Lung (tissue), 12 donors: ENCODE data around the gene REST. TPM values are rescaled to one million over a fixed set of nuclear protein-coding genes. Genes with fewer than 3 reads are reported as not detected.
"Not testable (repeated sequence)": the region's sequence is repeated elsewhere in the genome, so short reads cannot be mapped to it uniquely, and the experiment has no call there.

Experiments used
- ATAC-seq: fragments of 200-7000 bp; cut with Tn5 transposase; one replicate; pipeline ENCODE4 v1.9.1; 2020; ENCODE audit warnings: moderate number of reproducible peaks; ENCODE audit not compliant: insufficient read depth, low FRiP score
- DNase-seq, 3 donors: peaks; one replicate each; pipeline ENCODE4 v3.0.0-alpha.2; 2013 to 2017
- H3K27ac ChIP-seq, 2 donors: one replicate each; pipeline ENCODE4 v1.5.1; 2013; ENCODE audit warnings: mild to moderate bottlenecking in 2 of 2, moderate library complexity in 2 of 2, control low read depth in 1 of 2, inconsistent platforms in 1 of 2, low read depth in 1 of 2, low read length in 1 of 2
- H3K27me3 ChIP-seq, 3 donors: one replicate each; pipeline ENCODE4 v1.5.1; 2013; ENCODE audit warnings: low read length in 2 of 3; ENCODE audit not compliant: control insufficient read depth in 3 of 3, insufficient read depth in 3 of 3
- H3K36me3 ChIP-seq, 4 donors: one replicate each; pipeline ENCODE4 v1.5.1; 2013; ENCODE audit warnings: low read length in 4 of 4, mild to moderate bottlenecking in 1 of 4, moderate library complexity in 1 of 4; ENCODE audit not compliant: control insufficient read depth in 4 of 4, insufficient read depth in 4 of 4
- H3K4me1 ChIP-seq, 5 donors: one replicate each; pipeline ENCODE4 v1.5.1; 2013; ENCODE audit warnings: low read length in 5 of 5, mild to moderate bottlenecking in 2 of 5, moderate library complexity in 1 of 5; ENCODE audit not compliant: control insufficient read depth in 5 of 5, insufficient read depth in 5 of 5
- H3K4me3 ChIP-seq: one replicate; pipeline ENCODE4 v1.5.1; 2013; ENCODE audit warnings: mild to moderate bottlenecking, control low read depth, moderate library complexity
- H3K9ac ChIP-seq, 2 donors: one replicate each; pipeline ENCODE4 v1.5.1; 2013; ENCODE audit warnings: low read length in 2 of 2, control low read depth in 1 of 2; ENCODE audit not compliant: insufficient read depth in 1 of 2
- H3K9me3 ChIP-seq, 4 donors: one replicate each; pipeline ENCODE4 v1.5.1; 2013; ENCODE audit warnings: low read length in 3 of 4, mild to moderate bottlenecking in 1 of 4, moderate library complexity in 1 of 4; ENCODE audit not compliant: control insufficient read depth in 4 of 4, insufficient read depth in 3 of 4
- CTCF ChIP-seq: IDR thresholded peaks from 2 replicates; pipeline ENCODE4 v1.5.1; 2012; ENCODE audit warnings: mild to moderate bottlenecking; ENCODE audit errors: control extremely low read depth, extremely low read depth
- WGBS, 2 donors: extraction: QIAGEN DNeasy Blood & Tissue Kit; methylation state at CpG; one replicate each; pipeline ENCODE4 v1.1.7; 2013; 5-methylcytosine and 5-hydroxymethylcytosine counted together
- polyA plus RNA-seq, 2 donors: library from polyadenylated mRNA; stranded (reverse); fragments of 200-250 nt; gene quantifications; one replicate each; pipeline ENCODE4 v1.2.1, GENCODE V29; 2013
- total RNA-seq, 2 donors: library from RNA; depleted of rRNA in 1 of 2; stranded (reverse); fragments of >200 nt in 1 of 2; gene quantifications; one replicate each; pipeline ENCODE4 v1.2.1, GENCODE V29; 2014 to 2021
- donor health status: control.
- donor health status: control.
- donor health status: Bipolar disorder and iron deficiency.
- donor health status: healthy.
- donor health status: DM: yes; HTN: yes; CAD: no.

The REST gene
- total and polyA plus RNA-seq, 4 donors = 4.0 to 55.9 (median 21.8) TPM

- Histone ChIP-seq H3K9ac (no peak overlapping the region), H3K4me1 (no peaks in the 10 kb centered on the region), H3K27me3 (no peaks in the 10 kb centered on the region), H3K9me3 (no peaks in the 10 kb centered on the region), H3K36me3 (no peaks in the 10 kb centered on the region), H3K27ac (no peak overlapping the region), H3K4me3 (no peak overlapping the region)
- no peak for ATAC-seq
- no peak for TF ChIP-seq CTCF
- DNase-seq = no peak
- 37 to 63% methylated on average over 3 of the region's 3 CpGs for WGBS, 2 donors
Observed at GRCh38 chr4:56879996-56880395, 27.7 kb upstream of the REST start.

GRCh38 chr4:56880572-56880971 lies 27.1 kb upstream of the REST start:
- H3K4me1 ChIP-seq = no peaks in the 10 kb centered on the region
- whole genome bisulfite sequencing, 2 donors = 28 to 79% methylated on average over 5 of the region's 5 CpGs
- TF ChIP-seq CTCF = no peak
- no peak for ATAC-seq
- no peak for DNase-seq
- no peak overlapping the region for H3K4me3 ChIP-seq
- H3K27me3 ChIP-seq = no peaks in the 10 kb centered on the region
- H3K36me3 ChIP-seq = no peaks in the 10 kb centered on the region
- H3K9ac ChIP-seq = no peak overlapping the region
- no peaks in the 10 kb centered on the region for H3K9me3 ChIP-seq
- H3K27ac ChIP-seq = no peak overlapping the region

GRCh38 chr4:56884511-56884910 lies 23.2 kb upstream of the REST start:
- ATAC-seq, H3K4me1 ChIP-seq, H3K36me3 ChIP-seq, H3K27ac ChIP-seq, H3K4me3 ChIP-seq, H3K9ac ChIP-seq, H3K27me3 ChIP-seq, H3K9me3 ChIP-seq: not testable (repeated sequence)
- DNase-seq = peak in 1 of 3 donors; percentile 14
- WGBS, 2 donors = 57 to 73% methylated on average over 3 of the region's 3 CpGs

GRCh38 chr4:56892691-56893090 lies 15.0 kb upstream of the REST start:
- no peak for ATAC-seq
- WGBS, 2 donors = 95 to 97% methylated on average over 1 of the region's 1 CpG
- no peak for TF ChIP-seq CTCF

GRCh38 chr4:56897842-56898241 lies 9.9 kb upstream of the REST start:
- H3K9me3 ChIP-seq, H3K4me1 ChIP-seq, H3K27ac ChIP-seq, H3K27me3 ChIP-seq, ATAC-seq, H3K9ac ChIP-seq, H3K4me3 ChIP-seq, H3K36me3 ChIP-seq, DNase-seq: not testable (repeated sequence)
- WGBS, 2 donors = 95 to 97% methylated on average over 16 to 17 of the region's 17 CpGs

More at GRCh38 chr4:56892691-56893090, 15.0 kb upstream of the REST start:
- no peaks in the 10 kb centered on the region for H3K36me3 ChIP-seq
- no peak overlapping the region for H3K9ac ChIP-seq
- no peaks in the 10 kb centered on the region for H3K9me3 ChIP-seq
- no peak overlapping the region for H3K27ac ChIP-seq
- no peak for DNase-seq
- no peaks in the 10 kb centered on the region for H3K27me3 ChIP-seq
- no peak overlapping the region for H3K4me3 ChIP-seq
- no peaks in the 10 kb centered on the region for H3K4me1 ChIP-seq

GRCh38 chr4:56900186-56900585 lies 7.5 kb upstream of the REST start:
- not testable (repeated sequence) for H3K27me3 ChIP-seq, H3K27ac ChIP-seq, H3K36me3 ChIP-seq, DNase-seq, H3K4me3 ChIP-seq, H3K4me1 ChIP-seq, H3K9me3 ChIP-seq, ATAC-seq, H3K9ac ChIP-seq
- 93 to 97% methylated on average over 5 of the region's 5 CpGs for WGBS, 2 donors
